GM21619 (cell line): ENCODE measurements around the gene GRIN1.

Source experiments
- ATAC-seq: cut with Tn5 transposase; IDR thresholded peaks from one replicate; pipeline ENCODE4 v1.9.1; 2021; ENCODE audit not compliant: unreplicated experiment

Gene GRIN1

GRCh38 chr9:137138722-137139467, at the start of gene GRIN1:
GRIN1 (plus strand) TSS chr9:137139154; CDS start chr9:137139487, 333 bp downstream.
- ATAC-seq = no peak

- ATAC-seq = no peak
Observed at GRCh38 chr9:137089232-137089947, 49.6 kb upstream of the GRIN1 start.

GRCh38 chr9:137095664-137096517, 43.1 kb upstream of the GRIN1 start:
- peak; percentile 80 for ATAC-seq

GRCh38 chr9:137096785-137097546, 42.0 kb upstream of the GRIN1 start:
- no peak for ATAC-seq

GRCh38 chr9:137097761-137098462, 41.0 kb upstream of the GRIN1 start:
- no peak for ATAC-seq

- ATAC-seq = no peak
Observed at GRCh38 chr9:137099231-137099630, 39.7 kb upstream of the GRIN1 start.

- no peak for ATAC-seq
Observed at GRCh38 chr9:137103206-137103999, 35.6 kb upstream of the GRIN1 start.

GRCh38 chr9:137105814-137106661, 32.9 kb upstream of the GRIN1 start:
- ATAC-seq = no peak

GRCh38 chr9:137106662-137107250, 32.2 kb upstream of the GRIN1 start:
- no peak for ATAC-seq

- no peak for ATAC-seq
Observed at GRCh38 chr9:137107312-137107921, 31.5 kb upstream of the GRIN1 start.

- no peak for ATAC-seq
Observed at GRCh38 chr9:137107982-137108381, 31.0 kb upstream of the GRIN1 start.

- no peak for ATAC-seq
Observed at GRCh38 chr9:137108608-137109249, 30.2 kb upstream of the GRIN1 start.

GRCh38 chr9:137109250-137110146, 29.5 kb upstream of the GRIN1 start:
- no peak for ATAC-seq

GRCh38 chr9:137110147-137110910, 28.6 kb upstream of the GRIN1 start:
- no peak for ATAC-seq
